ENCODE data around the gene SNAPC4.

DNA sequence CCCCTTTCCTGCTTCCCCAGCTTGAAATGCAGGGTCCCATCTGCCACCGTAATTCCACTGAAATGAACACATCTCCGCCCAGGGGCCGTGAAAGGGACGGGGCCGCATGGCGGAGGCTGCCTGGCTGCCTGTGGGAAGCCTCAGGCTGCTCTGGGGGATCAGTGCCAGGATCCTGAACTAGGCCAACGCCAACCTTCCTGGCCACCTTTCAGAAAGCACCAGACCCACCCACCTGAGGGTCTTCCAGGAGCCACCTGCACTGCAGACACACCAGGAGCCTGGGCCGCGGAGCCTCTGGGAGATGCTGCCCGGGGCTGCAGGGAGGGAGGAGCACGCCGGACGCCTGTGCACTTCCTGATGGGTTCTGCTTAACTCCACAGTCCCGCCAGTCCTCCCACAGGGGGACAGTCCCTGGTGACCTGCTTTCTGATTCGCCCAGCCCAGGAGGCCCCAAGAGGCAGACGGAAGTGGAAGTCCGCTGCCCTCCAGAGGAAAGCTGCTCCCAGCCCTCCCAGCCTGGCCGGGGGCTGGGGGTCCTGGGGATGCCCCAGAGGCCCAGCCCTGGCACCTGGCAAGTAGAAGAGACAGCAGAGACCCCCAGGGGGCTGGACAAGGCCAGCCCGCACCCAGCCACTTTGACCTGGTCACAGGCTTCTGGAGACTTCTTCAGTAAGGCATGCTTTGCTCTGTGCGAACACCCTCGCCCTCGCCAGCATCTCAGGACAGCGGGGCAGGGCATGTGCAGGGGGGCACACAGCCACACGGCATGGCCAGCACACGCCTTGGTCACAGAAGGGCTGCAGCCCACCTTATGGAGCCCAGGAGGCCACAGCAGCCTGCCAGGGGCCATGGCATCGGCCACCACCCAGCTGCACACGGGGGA is 26.4 kb downstream of the SNAPC4 start, which contains the start of gene CARD9:
- TF ChIP-seq, protein P1, sequence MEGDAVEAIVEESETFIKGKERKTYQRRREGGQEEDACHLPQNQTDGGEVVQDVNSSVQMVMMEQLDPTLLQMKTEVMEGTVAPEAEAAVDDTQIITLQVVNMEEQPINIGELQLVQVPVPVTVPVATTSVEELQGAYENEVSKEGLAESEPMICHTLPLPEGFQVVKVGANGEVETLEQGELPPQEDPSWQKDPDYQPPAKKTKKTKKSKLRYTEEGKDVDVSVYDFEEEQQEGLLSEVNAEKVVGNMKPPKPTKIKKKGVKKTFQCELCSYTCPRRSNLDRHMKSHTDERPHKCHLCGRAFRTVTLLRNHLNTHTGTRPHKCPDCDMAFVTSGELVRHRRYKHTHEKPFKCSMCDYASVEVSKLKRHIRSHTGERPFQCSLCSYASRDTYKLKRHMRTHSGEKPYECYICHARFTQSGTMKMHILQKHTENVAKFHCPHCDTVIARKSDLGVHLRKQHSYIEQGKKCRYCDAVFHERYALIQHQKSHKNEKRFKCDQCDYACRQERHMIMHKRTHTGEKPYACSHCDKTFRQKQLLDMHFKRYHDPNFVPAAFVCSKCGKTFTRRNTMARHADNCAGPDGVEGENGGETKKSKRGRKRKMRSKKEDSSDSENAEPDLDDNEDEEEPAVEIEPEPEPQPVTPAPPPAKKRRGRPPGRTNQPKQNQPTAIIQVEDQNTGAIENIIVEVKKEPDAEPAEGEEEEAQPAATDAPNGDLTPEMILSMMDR (IDR thresholded peaks at IDR 0.05) = no peak
- TF ChIP-seq YY1 (IDR thresholded peaks at IDR 0.05; ENCODE audit: low read depth) (no peak), POLR2AphosphoS5 (IDR thresholded peaks at IDR 0.05; ENCODE audit: low read depth, low read length) (no peak), FOXM1 (IDR thresholded peaks at IDR 0.05; ENCODE audit: low read depth) (no peak), EZH2phosphoT487 (IDR thresholded peaks at IDR 0.05; ENCODE audit: borderline replicate concordance, low read depth) (no peak), NFIC (IDR thresholded peaks at IDR 0.05; ENCODE audit: borderline replicate concordance) (no peak)
- TF ChIP-seq, protein P2, sequence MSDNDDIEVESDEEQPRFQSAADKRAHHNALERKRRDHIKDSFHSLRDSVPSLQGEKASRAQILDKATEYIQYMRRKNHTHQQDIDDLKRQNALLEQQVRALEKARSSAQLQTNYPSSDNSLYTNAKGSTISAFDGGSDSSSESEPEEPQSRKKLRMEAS (IDR thresholded peaks at IDR 0.05; ENCODE audit: low read depth) = no peak
- TF ChIP-seq, protein P3, sequence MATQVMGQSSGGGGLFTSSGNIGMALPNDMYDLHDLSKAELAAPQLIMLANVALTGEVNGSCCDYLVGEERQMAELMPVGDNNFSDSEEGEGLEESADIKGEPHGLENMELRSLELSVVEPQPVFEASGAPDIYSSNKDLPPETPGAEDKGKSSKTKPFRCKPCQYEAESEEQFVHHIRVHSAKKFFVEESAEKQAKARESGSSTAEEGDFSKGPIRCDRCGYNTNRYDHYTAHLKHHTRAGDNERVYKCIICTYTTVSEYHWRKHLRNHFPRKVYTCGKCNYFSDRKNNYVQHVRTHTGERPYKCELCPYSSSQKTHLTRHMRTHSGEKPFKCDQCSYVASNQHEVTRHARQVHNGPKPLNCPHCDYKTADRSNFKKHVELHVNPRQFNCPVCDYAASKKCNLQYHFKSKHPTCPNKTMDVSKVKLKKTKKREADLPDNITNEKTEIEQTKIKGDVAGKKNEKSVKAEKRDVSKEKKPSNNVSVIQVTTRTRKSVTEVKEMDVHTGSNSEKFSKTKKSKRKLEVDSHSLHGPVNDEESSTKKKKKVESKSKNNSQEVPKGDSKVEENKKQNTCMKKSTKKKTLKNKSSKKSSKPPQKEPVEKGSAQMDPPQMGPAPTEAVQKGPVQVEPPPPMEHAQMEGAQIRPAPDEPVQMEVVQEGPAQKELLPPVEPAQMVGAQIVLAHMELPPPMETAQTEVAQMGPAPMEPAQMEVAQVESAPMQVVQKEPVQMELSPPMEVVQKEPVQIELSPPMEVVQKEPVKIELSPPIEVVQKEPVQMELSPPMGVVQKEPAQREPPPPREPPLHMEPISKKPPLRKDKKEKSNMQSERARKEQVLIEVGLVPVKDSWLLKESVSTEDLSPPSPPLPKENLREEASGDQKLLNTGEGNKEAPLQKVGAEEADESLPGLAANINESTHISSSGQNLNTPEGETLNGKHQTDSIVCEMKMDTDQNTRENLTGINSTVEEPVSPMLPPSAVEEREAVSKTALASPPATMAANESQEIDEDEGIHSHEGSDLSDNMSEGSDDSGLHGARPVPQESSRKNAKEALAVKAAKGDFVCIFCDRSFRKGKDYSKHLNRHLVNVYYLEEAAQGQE (IDR thresholded peaks at IDR 0.05; ENCODE audit: low read depth, low read length) = no peak
